PC-3 (cell line): Measurements from ENCODE around the gene SDF2L1. TPM values are rescaled to one million over a fixed set of nuclear protein-coding genes. Genes with fewer than 3 reads are reported as not detected.

ENCODE experiments used
- ATAC-seq: fragments of 200-7000 bp; cut with Tn5 transposase; 2 replicates; pipeline ENCODE4 v1.9.1; 2020; ENCODE audit warnings: mild to moderate bottlenecking, moderate library complexity
- BruUV-seq: library from RNA; stranded (reverse); fragments of 400-500 nt; replicated peaks from 2 replicates; lab custom pipeline; 2021; lab: Mats Ljungman, UMichigan
- CTCF ChIA-PET: fragments of 300-600 bp; sonication (Branson Sonifier 250); formaldehyde crosslinking; loops from one replicate; lab custom pipeline; 2022; ENCODE audit warnings: antibody characterized with exemption; lab: Charles Lee
- POLR2A ChIA-PET: fragments of 300-600 bp; sonication (Branson Sonifier 250); formaldehyde crosslinking; loops from one replicate; lab custom pipeline; 2022; ENCODE audit warnings: antibody characterized with exemption; ENCODE audit not compliant: unreplicated experiment; lab: Charles Lee
- DNase-seq: peaks from one replicate; pipeline ENCODE4 v3.0.0-alpha.2; 2015
- H2AFZ ChIP-seq: fragments of 300-600 bp; sonication (generic); 2 replicates; pipeline ENCODE4 v1.6.0; 2016; ENCODE audit warnings: antibody characterized with exemption, low read length
- H3F3A ChIP-seq: fragments of 300-600 bp; sonication (generic); one replicate; pipeline ENCODE4 v1.6.0; 2017; ENCODE audit warnings: antibody characterized with exemption, low read length, control low read depth, mild to moderate bottlenecking; ENCODE audit not compliant: unreplicated experiment
- H3K27ac ChIP-seq: fragments of 300-600 bp; sonication (generic); 2 replicates; pipeline ENCODE4 v1.5.1; 2016; ENCODE audit warnings: mild to moderate bottlenecking, low read length
- H3K27me3 ChIP-seq: fragments of 300-600 bp; sonication (generic); 2 replicates; pipeline ENCODE4 v1.6.1; 2016; ENCODE audit warnings: low read length, mixed read lengths
- H3K36me3 ChIP-seq: fragments of 300-600 bp; sonication (generic); 2 replicates; pipeline ENCODE4 v1.6.1; 2016; ENCODE audit warnings: low read depth, mixed run types, low read length, mixed read lengths
- H3K4me1 ChIP-seq: fragments of 300-600 bp; sonication (generic); 2 replicates; pipeline ENCODE4 v1.5.1; 2016; ENCODE audit warnings: low read length; ENCODE audit not compliant: insufficient read depth
- H3K4me2 ChIP-seq: fragments of 300-600 bp; sonication (generic); 2 replicates; pipeline ENCODE4 v1.6.0; 2016; ENCODE audit warnings: low read length
- H3K4me3 ChIP-seq: fragments of 300-600 bp; sonication (generic); 2 replicates; pipeline ENCODE4 v1.5.1; 2016; ENCODE audit warnings: mild to moderate bottlenecking, low read length, mixed read lengths
- H3K79me2 ChIP-seq: fragments of 300-600 bp; sonication (generic); 2 replicates; pipeline ENCODE4 v1.6.1; 2017; ENCODE audit warnings: low read length, mixed read lengths
- H3K9ac ChIP-seq: fragments of 300-600 bp; sonication (generic); 2 replicates; pipeline ENCODE4 v1.6.0; 2016; ENCODE audit warnings: mild to moderate bottlenecking, low read length
- H3K9me2 ChIP-seq: fragments of 300-600 bp; sonication (generic); replicated peaks from 2 replicates; pipeline ENCODE4 v1.6.1; 2016; ENCODE audit warnings: mixed run types, low read length, mixed read lengths
- H3K9me3 ChIP-seq: fragments of 300-600 bp; sonication (generic); 2 replicates; pipeline ENCODE4 v1.6.1; 2016; ENCODE audit warnings: low read length, mixed read lengths
- H4K20me1 ChIP-seq: fragments of 300-600 bp; sonication (generic); 2 replicates; pipeline ENCODE4 v1.6.1; 2016; ENCODE audit warnings: low read length, mixed read lengths
- CTCF ChIP-seq: fragments of 300-600 bp; sonication (generic); conservative IDR thresholded peaks from 2 replicates; pipeline ENCODE4 v1.5.1; 2017; ENCODE audit warnings: antibody characterized with exemption, low read depth, mild to moderate bottlenecking, low read length
- EZH2 ChIP-seq: fragments of 300-600 bp; sonication (generic); IDR thresholded peaks from one replicate; pipeline ENCODE4 v1.6.1; 2017; ENCODE audit warnings: antibody characterized with exemption, mild to moderate bottlenecking, low read length; ENCODE audit not compliant: unreplicated experiment
- EZH2phosphoT487 ChIP-seq: fragments of 300-600 bp; sonication (generic); IDR thresholded peaks from 2 replicates; pipeline ENCODE4 v1.6.1; 2018; ENCODE audit warnings: mild to moderate bottlenecking, antibody characterized with exemption, low read length, borderline replicate concordance
- intact Hi-C: fragments of 100-400 bp; cut with micrococcal nuclease; formaldehyde crosslinking; loops from 2 replicates; pipeline ENCODE4 v1.9.0; 2023
- total RNA-seq: library from RNA; depleted of rRNA; stranded (reverse); fragments of >200 nt; gene quantifications from 2 replicates; pipeline ENCODE4 v1.2.3, GENCODE V29; 2014

Gene SDF2L1
- total RNA-seq, 1 experiment from 2014 or later, result 180 TPM

GRCh38 chr22:21626073-21626734 is 15.9 kb upstream of the SDF2L1 start:
- Histone ChIP-seq H3K27ac (no peak overlapping the region), H3K9me2 (no peaks in the 10 kb centered on the region), H3K4me1 (peaks cover 10% of the 10 kb centered on the region), H3K4me3 (no peak overlapping the region), H3K9me3 (no peaks in the 10 kb centered on the region), H2AFZ (no peak overlapping the region), H3K79me2 (peaks cover 49% of the 10 kb centered on the region), H3K4me2 (0 out of 2 replicates have a peak overlapping the region, but pooled peaks have one; percentile 16), H4K20me1 (no peaks in the 10 kb centered on the region), H3K27me3 (no peaks in the 10 kb centered on the region), H3K36me3 (peaks cover 7% of the 10 kb centered on the region; the same call in 1 of the 2 replicates), H3F3A (no peaks in the 10 kb centered on the region), H3K9ac (no peak overlapping the region)
- no TSS peak for BruUV-seq
- no peak for DNase-seq
- ChIA-PET POLR2A (interaction anchor here (0.6 to 0.7 kb wide), 2 partner anchors 16 to 587 kb away, joined by 3 to 4 read pairs; no protein-coding TSS in a partner anchor), CTCF (no interaction called here)
- no peak for ATAC-seq
- TF ChIP-seq EZH2 (no peak), CTCF (no peak), EZH2phosphoT487 (no peak)
- intact Hi-C loops, result no loop called here

GRCh38 chr22:21626735-21627469 is 15.2 kb upstream of the SDF2L1 start:
- Histone ChIP-seq H3K27ac (no peak overlapping the region), H3K4me2 (peak overlapping the region; percentile 16; the same call in 1 of the 2 replicates), H3K9ac (no peak overlapping the region), H3F3A (no peaks in the 10 kb centered on the region), H3K9me2 (no peaks in the 10 kb centered on the region), H3K79me2 (peaks cover 48% of the 10 kb centered on the region), H3K4me1 (peaks cover 10% of the 10 kb centered on the region), H3K36me3 (peaks cover 7% of the 10 kb centered on the region; the same call in 1 of the 2 replicates), H2AFZ (no peak overlapping the region), H3K9me3 (no peaks in the 10 kb centered on the region), H4K20me1 (no peaks in the 10 kb centered on the region), H3K27me3 (no peaks in the 10 kb centered on the region), H3K4me3 (no peak overlapping the region)
- CTCF ChIA-PET, result no interaction called here
- POLR2A ChIA-PET, result interaction anchor here (0.6 kb wide), 1 partner anchor 15 kb away, joined by 3 read pairs; no protein-coding TSS in a partner anchor
- no TSS peak for BruUV-seq
- no peak for TF ChIP-seq EZH2
- intact Hi-C loops, result no loop called here
- ATAC-seq (no peak), DNase-seq (no peak)

GRCh38 chr22:21628386-21629254 is 13.5 kb upstream of the SDF2L1 start:
- H3K9me3 ChIP-seq, result no peaks in the 10 kb centered on the region
- H3K27ac ChIP-seq, result peak overlapping the region; percentile 81
- H3K27me3 ChIP-seq, result no peaks in the 10 kb centered on the region
- H3F3A ChIP-seq, result no peaks in the 10 kb centered on the region
- H3K4me1 ChIP-seq, result peaks cover 10% of the 10 kb centered on the region
- H4K20me1 ChIP-seq, result no peaks in the 10 kb centered on the region
- DNase-seq (no peak), ATAC-seq (no peak; the same call in 1 of the 2 replicates)
- BruUV-seq, result no TSS peak
- no peak overlapping the region for H2AFZ ChIP-seq
- peaks cover 40% of the 10 kb centered on the region for H3K79me2 ChIP-seq
- intact Hi-C loops, result no loop called here
- no peaks in the 10 kb centered on the region for H3K9me2 ChIP-seq
- TF ChIP-seq EZH2phosphoT487 (no peak), CTCF (no peak), EZH2 (no peak)
- H3K9ac ChIP-seq, result peak overlapping the region; percentile 100
- peak overlapping the region; percentile 96 for H3K4me3 ChIP-seq
- POLR2A ChIA-PET, result interaction anchor here (0.5 to 1.2 kb wide), 6 partner anchors 13 to 626 kb away, joined by 3 to 7 read pairs (median 3); partner anchors contain the start of gene SDF2L1
- CTCF ChIA-PET, result interaction anchor here (0.6 to 1.4 kb wide), 3 partner anchors 13 to 18 kb away, joined by 3 to 15 read pairs (median 6); partner anchors contain the start of gene SDF2L1
- H3K36me3 ChIP-seq, result peaks cover 3% of the 10 kb centered on the region; the same call in 1 of the 2 replicates
- H3K4me2 ChIP-seq, result peak overlapping the region; percentile 99
